Hematopoietic multipotent progenitor cell treated with erythropoietin and hydrocortisone succinate and interleukin-3 and kit ligand, for 4 days (in vitro differentiated cells): ENCODE data around the gene OR10C1.

ENCODE experiments used
- DNase-seq: peaks from one replicate; pipeline ENCODE4 v3.0.0-alpha.2; 2015

The OR10C1 gene

DNA sequence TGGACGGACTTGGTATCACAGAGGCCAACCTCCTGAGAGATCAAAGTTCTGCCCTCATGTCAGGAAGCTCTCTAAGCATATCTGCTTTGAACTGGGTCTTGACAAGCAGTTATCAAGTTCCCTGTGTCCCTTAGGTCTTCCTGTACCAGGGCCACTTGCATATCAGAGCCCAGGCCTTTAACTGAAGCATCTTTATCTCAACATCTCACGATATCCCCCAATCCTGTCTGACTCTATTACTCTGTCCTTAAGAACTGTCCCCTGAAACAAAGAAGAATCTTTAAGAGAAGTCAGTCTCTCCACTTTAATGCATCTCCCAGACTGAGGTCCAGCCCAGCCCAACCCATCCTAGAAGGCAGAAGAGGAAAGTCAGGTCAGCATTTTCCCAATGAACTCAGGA lies 40.5 kb downstream of the OR10C1 start:
- no peak for DNase-seq

GRCh38 chr6:29483186-29483585 lies 44.1 kb downstream of the OR10C1 start:
- DNase-seq, result no peak

DNA sequence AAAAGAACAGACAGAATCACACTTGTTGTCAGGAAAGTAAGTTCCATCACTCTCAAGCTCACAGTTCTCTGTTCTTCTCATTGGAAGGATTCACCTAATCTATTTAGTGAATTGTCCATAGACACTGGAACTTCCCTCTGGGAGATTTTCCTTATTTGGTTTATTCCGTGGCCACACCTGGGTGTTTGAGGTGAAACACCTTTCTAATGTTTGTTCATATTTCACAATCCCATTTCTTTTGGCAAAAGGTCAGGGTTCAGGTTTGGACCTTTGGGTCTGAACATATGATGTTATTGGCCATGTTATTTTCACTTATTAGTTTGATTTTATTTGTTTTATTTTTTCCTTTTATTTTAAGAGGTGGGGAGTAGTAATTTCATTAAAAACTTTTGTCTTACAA lies 44.6 kb downstream of the OR10C1 start:
- no peak for DNase-seq

DNA sequence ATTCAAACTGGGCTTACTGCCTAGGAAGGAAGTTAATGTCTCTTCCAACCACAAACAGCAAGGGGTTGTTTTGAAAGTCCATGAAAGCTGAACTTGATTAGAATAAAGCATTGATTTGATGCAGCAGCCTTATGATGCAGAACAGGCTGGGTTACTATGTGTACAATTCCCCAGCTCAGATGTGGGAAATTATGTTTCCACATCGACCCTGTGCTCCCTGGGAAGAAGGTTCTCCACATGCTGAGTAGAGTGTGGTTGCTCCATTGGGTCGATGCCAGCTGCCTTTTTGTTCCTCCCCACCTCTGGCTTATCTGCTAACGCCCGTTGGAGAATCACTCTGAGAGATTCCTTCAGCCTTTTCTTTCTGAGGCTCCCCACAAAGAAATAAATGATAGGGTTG lies 47.5 kb downstream of the OR10C1 start:
- DNase-seq, result peak; percentile 62

DNA sequence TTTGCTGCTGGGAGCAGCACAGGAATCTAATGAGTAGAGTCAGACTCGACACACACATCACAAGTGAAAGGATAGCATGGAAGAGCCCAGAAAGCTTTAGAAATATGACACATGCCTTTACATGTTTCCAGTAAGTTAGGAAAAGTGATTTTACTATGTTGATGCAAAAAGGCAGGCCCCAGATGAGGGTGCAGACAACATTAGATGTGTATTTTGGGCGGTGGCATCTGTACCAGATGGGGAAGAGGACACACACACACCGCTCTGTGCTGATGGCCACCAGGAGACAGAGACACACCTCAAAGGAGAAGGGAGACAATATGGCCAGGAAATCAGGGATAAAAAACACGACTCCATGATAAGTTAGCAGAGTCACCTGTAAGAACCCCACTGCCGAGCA lies 48.0 kb downstream of the OR10C1 start:
- DNase-seq, result no peak

GRCh38 chr6:29487660-29488059 lies 48.6 kb downstream of the OR10C1 start, which contains the start of gene MAS1L:
TSS of gene MAS1L (minus strand) at chr6:29487956. CDS start at chr6:29487902, 54 bp downstream.
- no peak for DNase-seq

DNA sequence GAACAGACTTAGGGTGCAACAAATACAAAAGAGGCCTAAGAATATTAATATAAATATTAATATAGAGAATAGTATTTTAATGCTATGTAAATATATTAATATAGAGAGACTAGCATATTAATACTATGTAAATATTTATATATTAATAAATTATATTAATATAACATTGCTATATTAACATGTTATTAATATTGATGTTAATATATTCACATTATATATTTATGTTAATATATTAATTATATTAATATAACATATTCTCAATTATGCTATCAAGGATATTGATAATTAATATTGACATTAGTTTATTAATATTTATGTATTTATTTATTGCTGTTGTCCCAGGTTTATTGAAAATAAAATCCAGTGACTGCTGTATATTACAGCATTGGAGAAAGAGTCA lies 49.8 kb downstream of the OR10C1 start:
- no peak for DNase-seq

DNA sequence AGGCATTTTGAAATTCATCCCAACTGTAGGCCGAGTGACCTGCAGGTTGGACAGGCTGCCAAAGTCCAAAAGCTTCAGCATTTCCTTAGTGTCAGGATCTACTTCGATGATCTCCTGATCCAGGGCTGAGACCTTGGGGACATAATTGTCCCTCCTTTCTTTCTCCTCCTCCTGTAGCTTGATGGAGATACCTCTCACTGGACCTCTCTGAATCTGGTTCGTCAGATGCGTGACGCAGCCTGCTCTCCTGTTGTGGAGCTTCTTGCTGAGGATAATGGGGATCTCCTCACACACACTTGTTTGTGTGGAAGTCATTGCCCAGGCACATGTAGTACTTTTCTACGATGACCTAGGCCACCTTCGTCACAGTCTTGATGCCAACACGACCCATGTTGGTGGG lies 50.2 kb downstream of the OR10C1 start:
- DNase-seq, result no peak

DNA sequence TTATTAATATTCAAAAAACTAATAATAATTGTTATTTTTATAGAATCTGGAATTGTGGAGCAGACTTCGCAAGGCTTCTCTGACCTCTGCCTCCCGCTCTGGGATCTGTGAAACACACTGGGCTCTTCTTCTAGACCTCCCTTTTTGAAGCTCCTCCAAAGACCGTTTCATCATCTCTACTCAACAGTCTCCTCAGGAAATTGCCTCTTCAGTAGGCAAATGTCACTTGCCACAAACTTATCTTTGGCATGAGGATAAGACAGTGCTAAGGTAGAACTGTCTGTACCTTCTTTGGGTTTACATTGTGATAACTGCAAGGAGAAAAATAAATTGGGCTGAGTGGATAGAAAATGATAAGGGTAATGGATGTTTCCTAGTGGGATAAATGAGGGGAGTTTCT lies 50.9 kb downstream of the OR10C1 start:
- DNase-seq, result peak; percentile 73

DNA sequence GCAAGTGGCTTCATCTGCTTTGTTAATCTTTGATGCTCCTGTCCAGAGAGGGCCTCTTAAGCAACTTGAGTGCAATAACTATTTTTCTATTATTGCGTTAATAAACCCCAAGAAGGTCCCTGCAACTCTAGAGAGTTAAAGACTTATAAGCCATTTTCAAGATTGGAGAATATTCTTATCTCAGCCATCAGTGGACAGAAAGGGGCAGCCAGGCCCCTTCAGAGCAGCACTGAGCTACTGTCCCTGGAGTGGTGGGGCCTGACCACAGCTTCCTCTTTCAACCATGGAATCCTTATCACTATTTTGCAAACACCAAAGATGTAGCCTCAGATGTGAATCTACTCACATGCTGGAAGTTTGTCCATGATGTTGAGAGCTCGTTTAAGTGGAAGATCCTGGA lies 51.4 kb downstream of the OR10C1 start:
- peak; percentile 95 for DNase-seq
